Femur (tissue), 1 donor: ENCODE measurements around the gene TFPI.
A peak's percentile ranks its signal among the peaks of the same experiment; 100 is the strongest.
"Not testable (repeated sequence)": the region's sequence is repeated elsewhere in the genome, so short reads cannot be mapped to it uniquely, and the experiment has no call there.

Experiments
- DNase-seq: peaks from one replicate; pipeline ENCODE4 v3.0.0-alpha.2; 2017

TFPI gene

DNA sequence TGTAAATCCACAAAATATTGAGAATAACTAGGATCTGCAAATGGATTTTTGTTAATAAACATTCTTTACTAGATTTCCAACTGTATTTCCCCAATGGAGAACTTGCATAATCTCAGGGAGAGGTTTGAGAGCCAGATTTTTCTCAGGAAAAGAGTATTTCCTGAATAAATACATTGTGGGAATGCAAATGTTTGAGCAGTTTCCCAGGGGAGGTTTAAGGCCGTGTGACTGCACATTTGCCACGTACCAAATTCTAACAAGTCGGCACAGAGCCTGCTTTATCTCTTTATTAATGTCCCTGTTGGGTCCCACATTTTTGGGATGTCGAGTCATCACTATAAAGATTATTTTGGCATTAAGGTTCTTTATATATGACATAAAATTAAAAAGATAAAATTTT lies 27.0 kb downstream of the TFPI start:
- DNase-seq = peak; percentile 33

DNA sequence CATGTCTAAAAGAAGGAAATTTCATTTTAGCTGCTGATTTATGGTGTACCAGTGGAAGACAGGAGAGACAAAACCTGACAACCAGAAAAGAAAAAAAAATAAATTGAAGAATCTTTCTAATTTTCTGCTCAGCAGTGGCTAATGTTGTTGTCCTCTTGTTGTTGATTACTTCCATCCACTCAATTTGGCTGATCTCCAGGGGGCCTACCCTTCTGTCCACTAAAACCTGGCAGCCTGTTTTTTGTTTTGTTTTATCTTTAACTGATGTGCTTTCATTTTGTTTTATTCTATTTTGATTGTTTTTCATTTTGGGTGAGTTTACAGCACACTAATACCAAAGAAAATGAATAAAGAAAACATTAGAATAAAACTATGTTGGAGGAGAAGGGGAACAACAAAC lies 27.4 kb downstream of the TFPI start:
- DNase-seq = no peak

DNA sequence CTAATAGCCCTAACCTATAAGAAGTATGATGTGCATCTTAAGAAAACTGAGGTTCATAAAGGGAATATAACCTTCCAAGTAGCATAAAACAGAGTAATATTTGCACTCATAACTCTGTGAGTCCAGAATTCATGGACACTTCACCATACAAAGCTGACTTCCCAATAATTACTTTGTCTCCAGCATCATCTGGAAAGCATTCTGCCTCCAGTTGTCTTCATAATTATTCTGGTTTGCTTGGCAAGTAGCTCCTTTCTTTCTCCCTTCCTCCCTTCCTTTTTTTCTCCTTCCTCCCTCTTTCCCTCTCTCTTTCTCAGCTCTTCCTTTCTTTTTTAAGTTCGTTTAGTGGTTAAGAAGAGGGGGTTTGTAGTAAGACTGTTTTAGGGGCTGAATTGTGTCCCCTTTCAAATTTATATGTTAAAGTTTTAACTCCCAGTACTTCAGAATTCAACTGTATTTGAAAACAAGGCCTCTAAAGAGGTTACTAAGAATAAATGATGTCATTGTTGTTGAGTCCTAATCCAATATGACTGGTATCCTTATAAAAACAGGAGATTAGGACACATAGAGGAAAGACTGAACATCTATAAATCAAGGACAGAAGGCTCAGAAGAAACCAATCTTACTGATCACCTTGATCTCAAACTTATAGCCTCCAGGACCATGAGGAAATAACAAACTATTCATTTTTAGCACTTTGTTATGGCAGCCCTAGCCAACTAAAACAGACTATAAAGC lies 28.9 kb downstream of the TFPI start:
- no peak for DNase-seq

DNA sequence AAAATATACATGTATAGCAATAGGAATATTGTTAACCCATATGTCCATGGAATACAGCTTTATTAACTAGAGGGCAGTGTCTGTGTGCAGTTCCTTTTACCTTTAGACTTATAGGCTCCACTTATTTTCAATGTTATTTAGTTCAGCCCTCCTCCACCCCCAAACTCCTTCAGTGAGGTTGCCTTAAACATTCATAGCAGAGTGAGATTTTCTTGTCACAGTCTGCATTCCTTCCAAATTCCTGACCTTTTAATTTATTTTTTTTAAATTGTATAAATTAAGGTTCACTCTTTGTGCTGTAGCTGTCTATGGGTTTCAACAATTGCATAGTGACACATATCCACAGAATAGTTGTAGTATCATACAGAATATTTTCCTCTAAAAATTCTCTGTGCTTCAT lies 30.9 kb downstream of the TFPI start:
- DNase-seq = no peak

DNA sequence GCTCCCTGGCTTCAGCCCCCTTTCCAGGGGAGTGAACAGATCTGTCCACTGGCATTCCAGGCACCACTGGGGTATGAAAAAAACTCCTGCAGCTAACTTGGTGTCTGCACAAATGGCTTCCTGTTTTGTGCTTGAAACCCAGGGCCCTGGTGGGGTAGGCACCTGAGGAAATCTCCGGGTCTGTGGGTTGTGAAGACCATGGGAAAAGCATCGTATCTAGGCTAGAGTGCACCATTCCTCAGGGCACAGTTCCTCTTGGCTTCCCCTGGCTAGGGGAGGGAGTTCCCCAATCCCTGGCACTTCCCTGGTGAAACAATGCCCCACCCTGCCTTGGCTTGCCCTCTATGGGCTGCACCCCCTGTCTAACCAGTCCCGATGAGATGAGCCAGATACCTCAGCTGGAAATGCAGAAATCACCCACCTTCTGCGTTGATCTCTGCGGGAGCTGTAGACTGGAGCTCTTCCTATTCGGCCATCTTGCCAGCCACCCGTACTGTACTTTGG lies 34.1 kb downstream of the TFPI start:
- DNase-seq = no peak

DNA sequence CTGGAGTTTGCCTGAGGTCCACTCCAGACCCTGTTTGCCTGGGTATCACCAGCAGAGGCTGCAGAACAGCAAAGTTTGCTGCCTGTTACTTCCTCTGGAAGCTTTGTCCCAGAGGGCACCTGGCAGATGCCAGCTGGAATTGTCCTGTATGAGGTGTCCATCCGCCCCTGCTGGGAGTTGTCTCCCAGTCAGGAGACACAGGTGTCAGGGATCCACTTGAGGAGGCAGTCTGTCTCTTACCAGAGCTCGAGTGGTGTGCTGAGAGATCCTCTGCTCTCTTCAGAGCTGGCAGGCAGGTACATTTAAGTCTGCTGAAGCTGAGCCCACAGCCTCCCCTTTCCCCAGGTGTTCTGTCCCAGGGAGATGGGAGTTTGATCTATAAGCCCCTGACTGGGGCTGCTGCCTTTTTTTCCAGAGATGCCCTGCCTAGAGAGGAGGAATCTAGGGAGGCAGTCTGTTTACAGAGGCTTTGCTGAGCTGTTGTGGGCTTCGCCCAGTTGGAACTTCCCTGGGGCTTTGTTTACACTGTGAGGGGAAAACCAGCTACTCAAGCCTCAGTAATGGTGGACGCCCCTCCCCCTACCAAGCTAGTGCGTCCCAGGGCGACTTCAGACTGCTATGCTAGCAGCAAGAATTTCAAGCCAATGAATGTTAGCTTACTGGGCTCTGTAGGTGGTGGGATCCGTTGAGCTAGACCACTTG lies 34.7 kb downstream of the TFPI start:
- no peak for DNase-seq

DNA sequence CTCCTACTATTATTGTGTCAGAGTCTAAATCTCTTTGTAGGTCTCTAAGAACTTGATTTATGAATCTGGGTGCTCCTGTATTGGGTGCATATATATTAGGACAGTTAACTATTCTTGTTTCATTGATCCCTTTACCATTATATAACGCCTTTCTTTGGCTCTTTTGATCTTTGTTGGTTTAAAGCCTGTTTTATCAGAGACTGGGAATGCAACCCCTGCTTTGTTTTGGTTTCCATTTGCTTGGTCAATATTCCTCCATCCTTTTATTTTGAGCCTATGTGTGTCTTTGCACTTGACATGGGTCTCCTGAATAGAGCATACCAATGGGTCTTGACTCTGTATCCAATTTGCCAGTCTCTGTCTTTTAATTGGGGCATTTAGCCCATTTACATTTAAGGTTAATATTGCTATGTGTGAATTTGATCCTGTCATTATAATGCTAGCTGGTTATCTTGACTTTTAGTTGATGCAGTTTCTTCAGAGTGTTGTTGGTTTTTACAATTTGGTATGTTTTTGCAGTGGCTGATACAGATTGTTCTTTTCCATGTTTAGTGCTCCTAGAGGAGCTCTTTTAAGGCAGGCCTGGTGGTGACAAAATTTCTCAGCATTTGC lies 36.4 kb downstream of the TFPI start:
- DNase-seq = not testable (repeated sequence)

DNA sequence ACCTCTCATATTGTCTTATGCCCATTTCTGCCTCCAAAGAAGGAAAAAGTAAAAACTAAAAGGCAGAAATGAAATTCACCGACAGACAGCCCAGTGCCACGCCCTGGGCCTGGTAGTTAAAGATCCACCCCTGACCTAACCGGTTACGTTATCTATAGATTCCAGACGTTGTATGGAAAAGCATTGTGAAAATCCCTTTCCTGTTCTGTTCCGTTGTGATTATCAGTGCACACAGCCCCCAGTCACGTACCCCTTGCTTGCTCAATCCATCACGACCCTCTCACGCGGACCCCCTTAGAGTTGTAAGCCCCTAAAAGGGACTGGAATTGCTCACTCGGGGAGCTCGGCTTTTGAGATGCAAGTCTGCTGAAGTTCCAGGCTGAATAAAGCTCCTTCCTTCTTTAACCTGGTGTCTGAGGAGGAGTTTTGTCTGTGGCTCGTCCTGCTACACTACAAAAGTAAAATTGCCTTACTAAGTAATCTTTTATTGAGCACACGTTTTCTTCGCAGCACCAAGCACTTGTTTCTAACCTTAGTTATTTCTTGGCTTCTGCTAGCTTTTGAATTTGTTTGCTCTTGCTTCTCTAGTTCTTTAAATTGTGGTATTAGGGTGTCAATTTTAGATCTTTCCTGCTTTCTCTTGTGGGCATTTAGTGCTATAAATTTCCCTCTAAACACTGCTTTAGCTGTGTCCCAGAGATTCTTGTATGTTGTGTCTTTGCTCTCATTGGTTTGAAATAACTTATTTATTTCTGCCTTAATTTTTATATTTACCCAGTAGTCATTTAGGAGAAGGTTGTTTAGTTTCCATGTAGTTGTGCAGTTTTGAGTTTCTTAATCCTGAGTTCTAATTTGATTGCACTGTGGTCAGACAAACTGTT lies 37.4 kb downstream of the TFPI start:
- DNase-seq = not testable (repeated sequence)

DNA sequence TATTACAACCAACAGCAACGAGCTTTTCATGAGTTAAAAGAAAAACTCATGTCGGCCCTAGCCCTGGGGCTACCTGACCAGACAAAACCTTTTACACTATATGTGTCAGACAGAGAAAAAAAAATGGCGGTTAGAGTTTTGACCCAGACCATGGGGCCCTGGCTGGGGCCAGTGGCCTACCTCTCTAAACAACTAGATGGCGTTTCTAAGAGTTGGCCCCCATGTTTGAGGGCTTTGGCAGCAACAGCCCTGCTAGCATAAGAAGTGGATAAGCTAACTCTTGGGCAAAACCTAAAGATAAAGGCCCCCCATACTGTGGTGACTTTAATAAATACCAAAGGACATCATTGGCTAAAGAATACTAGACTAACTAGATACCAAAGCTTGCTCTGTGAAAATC lies 39.3 kb downstream of the TFPI start:
- no peak for DNase-seq

DNA sequence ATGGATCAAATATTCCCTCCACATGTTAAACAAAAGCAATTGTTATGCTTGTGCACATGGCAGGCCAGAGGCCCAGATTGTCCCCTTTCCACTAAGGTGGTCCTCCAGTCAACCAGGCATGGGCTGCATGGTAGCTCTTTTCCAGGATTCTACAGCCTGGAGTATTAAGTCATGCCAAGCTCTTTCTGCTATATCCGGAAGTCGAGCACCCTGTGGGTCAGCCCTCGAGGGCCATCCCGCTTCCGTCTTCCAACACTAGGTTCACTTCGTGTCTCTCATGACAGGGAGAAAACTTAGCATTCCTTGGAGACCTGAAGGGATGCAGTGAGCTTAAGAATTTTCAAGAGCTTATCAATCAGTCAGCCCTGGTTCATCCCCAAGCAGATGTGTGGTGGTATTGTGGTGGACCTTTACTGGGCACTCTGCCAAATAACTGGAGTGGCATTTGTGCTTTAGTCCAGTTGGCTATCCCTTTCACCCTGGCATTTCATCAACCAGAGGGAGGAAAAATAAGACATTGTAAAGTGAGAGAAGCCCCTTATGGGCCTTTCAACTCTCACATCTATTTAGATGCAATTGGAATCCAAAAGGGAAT lies 39.9 kb downstream of the TFPI start:
- DNase-seq = not testable (repeated sequence)

DNA sequence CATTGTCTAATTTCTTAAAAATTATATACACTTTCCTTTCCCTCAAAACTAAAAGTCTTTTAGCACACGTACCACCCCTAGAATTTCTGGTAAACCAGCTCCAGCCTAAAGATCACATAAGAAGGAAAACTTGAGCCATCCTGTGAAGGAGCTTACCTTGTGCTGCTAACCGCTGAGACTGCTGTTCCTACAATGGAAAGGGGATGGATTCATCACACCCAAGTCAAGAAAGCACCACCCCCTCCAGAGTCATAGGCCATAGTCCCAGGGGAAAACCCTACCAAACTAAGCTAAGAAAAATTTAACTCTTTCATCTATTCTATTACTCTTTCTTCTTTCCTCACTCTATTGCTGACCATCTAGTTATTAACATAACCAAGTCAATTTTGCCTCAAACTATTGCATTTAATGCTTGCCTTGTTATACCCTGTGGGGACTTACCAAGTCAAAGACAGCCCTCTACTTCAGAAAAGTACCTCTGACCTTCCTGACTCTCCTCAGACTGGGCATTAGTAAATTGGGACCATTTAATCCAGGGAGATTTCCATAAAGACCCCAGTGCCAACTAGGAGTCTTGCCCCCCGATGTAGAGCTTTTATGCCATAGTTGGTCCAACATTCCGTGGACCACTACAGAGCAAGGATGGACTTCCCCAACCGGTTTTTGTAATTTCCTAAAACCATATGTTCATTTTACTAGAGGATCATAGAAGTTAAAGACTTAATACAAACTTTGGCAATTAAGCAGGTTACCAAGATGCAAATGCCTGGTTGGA lies 40.6 kb downstream of the TFPI start:
- DNase-seq = not testable (repeated sequence)

DNA sequence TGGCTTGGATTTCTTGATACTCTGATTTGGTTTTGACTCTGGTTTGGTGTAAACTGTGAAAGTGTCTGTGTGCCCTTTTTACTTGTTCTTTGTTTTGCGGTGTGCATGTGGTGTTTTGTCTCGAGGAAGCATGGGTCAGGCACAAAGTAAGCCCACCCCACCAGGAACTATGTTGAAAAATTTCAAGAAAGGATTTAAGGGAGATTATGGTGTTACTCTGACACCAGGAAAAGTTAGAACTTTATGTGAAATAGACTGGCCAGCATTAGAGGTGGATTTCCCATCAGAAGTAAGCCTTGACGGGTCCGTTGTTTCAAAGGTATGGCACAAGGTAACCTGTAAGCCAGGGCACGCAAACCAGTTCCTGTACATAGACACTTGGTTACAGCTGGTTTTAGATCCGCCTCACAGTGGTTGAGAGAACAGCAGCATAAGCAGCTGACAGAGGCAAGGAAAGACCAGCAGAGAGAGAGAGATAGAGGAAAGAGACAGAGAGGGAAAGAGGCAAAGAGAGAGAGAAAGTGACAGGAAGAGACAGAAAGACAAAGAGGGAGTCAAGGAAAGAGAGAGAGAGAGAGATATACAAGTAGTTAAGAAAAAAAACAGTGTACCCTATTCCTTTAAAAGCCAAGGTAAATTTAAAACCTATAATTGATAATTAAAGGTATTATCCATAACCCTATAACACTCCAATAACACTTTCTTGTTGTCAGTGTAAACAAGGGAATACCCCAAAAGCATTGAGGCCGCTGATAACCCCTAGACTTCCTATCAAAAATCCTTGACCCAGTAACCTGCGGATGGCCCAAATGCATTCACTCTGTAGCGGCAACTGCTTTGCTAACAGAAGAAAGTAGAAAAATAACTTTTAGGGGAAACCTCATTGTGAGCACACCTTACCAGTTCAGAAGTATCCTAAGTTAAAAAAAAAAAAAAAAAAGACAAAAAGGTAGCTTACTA lies 42.6 kb downstream of the TFPI start:
- no peak for DNase-seq

DNA sequence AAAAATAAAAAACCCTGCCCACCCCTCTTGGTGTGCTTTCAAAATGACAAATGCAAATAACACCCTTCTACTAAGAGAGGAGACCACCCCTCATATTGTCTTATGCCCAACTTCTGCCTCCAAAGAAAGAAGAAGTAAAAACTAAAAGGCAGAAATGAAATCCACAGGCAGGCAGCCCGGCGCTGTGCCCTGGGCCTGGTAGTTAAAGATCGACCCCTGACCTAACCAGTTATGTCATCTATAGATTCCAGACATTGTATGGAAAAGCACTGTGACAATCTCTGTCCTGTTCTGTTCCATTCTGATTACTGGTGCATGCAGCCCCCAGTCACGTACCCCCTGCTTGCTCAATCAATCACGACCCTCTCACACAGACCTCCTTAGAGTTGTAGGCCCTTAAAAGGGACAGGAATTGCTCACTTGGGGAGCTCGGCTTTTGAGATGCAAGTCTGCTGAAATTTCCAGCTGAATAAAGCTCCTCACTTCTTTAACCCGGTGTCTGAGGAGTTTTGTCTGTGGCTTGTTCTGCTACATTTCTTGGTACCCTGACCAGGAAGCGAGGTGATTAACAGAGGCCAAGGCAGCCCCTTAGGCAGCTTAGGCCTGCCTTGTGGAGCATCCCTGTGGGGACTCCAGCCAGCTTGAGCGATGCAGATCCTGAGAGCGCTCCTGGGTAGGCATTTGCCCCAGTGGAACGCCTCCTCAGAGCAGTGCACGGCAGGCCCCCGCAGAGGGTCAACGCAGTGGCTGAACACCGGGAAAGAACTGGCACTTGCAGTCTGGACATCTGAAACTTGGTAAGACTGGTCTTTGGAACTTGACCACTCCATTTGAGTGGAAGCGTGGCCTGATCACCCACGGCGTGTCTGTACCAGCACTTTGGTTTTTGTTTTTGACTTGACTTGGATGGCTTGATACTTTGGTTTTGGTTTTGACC lies 43.5 kb downstream of the TFPI start:
- not testable (repeated sequence) for DNase-seq

DNA sequence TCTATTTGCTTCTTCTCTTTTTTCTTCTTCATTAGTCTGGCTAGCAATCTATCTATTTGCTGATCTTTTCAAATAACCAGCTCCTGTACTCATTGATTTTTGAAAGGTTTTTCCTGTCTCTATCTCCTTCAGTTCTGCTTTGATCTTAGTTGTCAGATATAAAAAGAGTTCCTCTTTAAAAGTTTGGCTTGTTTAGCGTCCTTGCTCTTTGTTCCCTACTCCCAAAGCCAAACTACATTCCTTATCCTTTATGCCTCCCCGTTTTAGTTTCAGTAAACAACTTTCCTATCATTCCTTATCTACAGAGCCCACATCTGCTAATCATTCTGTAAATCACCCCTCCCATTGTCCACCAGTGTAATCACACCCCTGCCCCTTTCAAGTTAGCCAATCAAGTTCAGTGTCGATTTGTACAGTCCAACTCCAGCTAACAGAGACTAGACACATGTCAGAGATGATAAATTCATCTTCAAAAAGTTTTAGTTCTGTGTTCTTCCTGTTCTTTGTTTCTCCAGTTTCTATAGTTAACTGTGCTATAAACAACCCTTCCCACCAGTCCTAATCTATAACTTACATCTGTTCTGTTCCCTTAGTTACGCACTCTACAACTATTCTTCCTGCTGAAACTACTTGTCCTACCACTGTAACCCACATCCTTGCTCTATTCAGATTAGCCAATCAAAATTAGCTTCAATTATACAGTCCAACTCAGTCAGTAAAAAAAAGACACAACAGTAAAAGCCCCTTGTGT lies 44.4 kb downstream of the TFPI start:
- DNase-seq = no peak

DNA sequence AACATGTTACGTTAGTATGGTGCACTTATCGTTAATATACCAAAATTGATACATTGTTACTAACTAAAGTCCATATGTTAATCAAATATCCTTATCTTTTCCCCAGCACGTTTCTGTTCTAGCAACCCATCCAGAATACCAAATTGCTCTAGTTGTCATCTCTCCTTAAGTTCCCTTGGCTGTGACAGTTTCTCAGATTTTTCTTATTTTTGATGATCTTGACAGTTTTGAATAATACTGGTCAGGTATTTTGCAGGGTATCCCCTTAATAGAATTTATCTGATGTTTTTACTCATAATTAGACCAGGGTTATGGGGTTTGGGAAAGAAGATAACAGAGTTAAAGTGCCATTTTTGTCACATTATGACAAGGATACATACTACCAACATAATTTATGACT lies 47.8 kb downstream of the TFPI start:
- DNase-seq = no peak

DNA sequence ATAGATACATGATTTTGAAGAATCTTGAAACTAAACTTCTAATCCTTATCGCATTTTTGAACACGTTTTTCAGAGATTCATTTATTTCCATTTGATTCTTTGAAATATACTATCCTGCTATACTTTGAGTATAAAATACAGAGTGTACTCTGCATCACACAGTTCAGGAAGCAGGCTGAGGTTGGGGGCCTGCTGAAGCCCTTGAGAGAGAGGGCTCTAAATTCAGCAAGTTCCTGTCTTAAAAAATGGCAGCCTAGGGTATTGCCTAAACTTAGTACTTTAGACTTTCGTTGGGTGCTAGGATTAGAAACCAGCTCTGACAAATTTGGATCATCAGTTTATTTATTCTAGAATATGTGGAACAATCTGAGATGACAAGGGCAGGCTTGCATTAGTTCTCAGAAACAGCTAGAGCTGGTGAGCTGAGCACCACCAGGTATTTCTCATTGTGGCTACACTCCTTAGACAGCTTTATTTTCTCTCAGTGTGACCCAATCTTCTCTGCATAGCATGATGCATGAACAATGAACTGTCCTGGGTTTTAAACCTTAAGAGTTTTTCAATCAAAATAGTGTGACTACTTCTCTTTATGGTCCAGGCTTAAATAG lies 49.1 kb downstream of the TFPI start:
- DNase-seq = no peak

DNA sequence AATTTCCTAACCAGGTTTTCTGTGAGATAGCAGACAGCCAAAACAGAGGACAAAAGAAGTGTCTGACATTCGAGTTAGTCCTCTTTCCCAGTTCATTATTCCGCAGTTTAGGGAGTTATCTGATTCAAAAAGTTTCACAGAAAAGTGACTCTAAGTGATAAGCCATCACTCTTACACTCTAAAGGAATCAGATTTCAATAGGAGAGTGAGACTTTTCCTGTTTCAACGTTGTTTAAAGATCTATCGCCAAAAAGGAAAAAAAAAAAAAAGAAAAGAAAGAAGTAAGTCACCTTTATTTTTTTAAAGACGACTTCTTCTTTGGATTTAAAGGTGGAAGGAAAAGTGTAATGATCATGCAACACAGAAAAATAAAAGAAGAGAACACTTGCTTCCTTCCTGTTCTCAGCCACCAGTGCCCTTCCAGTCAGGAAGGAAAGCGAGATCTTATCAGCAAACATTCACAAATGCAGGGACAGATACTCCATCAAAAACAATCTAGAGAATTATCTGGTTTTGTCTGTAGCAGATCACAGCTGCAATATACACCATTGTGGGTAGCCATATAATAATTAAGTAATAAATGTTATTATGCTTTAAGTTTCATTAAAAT lies 49.8 kb downstream of the TFPI start:
- no peak for DNase-seq

DNA sequence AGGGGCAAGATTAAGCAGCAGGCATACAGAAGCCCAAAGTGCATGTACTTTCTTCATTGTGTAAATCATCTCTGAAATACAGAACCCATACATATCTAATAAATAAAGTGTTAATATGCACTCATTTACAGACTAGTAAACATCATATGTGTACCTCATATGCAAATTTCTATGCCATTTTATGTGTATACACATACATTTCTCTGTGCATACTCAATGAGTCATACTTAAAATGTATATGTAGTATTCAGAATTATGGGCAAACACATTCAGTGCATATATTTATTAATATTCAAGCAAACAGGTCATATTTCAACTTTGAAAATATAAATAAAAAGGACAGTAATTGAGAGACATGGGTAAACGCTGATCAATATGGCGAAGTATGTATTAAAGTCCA lies 50.5 kb downstream of the TFPI start:
- DNase-seq = no peak
